Measurements from ENCODE around the gene VPS13D.

GRCh38 chr1:12397462-12398450 lies 167.9 kb downstream of the VPS13D start:
- TF ChIP-seq CTCF (IDR thresholded peaks at IDR 0.05 in 8 of 11, conservative IDR thresholded peaks at IDR 0.05 in 3 of 11) (no peak), POLR2A (IDR thresholded peaks at IDR 0.05) (no peak), POLR2AphosphoS5 (IDR thresholded peaks at IDR 0.05) (no peak)
